HG03520 (cell line): Measurements from ENCODE around the gene TNFRSF8.

Experiments
- ATAC-seq: cut with Tn5 transposase; IDR thresholded peaks from one replicate; pipeline ENCODE4 v1.9.1; 2021; ENCODE audit warnings: mild to moderate bottlenecking, moderate library complexity; ENCODE audit not compliant: unreplicated experiment

TNFRSF8 gene

GRCh38 chr1:12185036-12185917 lies 122.2 kb downstream of the TNFRSF8 start:
- no peak for ATAC-seq

- no peak for ATAC-seq
Observed at GRCh38 chr1:12185918-12186678, 123.0 kb downstream of the TNFRSF8 start.

- ATAC-seq: no peak
Observed at GRCh38 chr1:12186679-12186985, 123.5 kb downstream of the TNFRSF8 start.

GRCh38 chr1:12188115-12188514 lies 125.0 kb downstream of the TNFRSF8 start:
- ATAC-seq: no peak

- ATAC-seq: no peak
Observed at GRCh38 chr1:12188657-12189327, 125.7 kb downstream of the TNFRSF8 start.

- ATAC-seq: no peak
Observed at GRCh38 chr1:12189328-12189682, 126.2 kb downstream of the TNFRSF8 start.

GRCh38 chr1:12191242-12192032 lies 128.3 kb downstream of the TNFRSF8 start:
- ATAC-seq: no peak
